HG03457 (cell line): ENCODE data around the gene ZFTA.

ENCODE experiments used
- ATAC-seq: cut with Tn5 transposase; IDR thresholded peaks from one replicate; pipeline ENCODE4 v1.9.1; 2021; ENCODE audit warnings: moderate number of reproducible peaks; ENCODE audit not compliant: unreplicated experiment

ZFTA gene

DNA sequence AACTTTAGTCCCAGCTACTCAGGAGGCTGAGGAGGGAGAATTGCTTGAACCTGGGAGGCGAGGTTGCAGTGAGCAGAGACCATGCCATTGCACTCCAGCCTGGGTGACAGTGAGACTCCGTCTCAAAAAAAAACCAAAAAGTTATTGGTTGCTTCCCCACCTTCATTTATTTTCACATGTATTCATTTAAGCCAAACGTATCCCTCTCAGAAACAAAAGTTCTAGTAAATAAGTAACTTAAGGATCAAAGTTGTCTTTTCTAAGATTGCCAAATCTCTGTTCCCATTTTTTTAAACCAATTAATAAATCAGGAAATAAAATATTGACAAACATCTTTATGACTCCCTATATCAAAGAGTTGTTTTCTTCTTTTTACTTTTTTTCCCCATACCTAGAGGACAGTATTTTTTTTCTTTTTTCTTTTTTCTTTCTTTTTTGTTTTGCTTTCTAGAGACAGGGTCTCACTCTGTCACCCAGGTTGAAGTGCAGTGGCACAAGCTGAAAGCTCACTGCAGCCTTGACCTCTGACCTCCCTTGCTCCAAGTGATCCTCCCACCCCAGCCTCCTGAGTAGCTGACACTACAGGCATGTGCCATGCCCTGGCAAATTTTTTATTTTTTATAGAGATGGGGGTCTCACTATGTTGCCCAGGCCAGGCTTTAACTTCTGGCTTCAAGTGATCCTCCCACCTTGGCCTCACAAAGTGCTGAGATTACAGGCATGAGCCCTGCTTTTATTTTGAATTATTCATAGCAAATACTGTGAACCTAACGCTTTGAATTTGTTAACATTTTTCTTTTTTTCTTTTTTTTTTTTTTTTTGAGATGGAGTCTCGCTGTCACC, 11.4 kb downstream of the ZFTA start:
- ATAC-seq = no peak

DNA sequence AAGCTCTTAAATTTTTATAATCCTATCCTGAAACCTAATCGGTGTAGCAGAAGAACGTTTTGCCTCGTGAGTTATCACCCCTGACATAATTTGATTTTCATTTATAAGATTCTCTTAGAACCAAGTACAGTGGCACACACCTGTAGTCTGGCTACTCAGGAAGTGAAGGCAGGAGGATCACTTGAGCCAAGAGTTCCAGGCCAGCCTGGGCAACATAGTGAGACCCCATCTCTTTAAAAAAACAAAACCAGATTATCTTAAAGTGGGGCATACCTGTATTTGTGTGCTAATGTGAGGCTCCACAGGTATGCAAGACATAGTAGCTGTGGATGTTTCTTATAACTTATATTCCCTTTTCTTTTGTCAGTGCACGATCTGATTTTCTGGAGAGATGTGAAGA, 19.0 kb downstream of the ZFTA start:
- ATAC-seq = no peak

DNA sequence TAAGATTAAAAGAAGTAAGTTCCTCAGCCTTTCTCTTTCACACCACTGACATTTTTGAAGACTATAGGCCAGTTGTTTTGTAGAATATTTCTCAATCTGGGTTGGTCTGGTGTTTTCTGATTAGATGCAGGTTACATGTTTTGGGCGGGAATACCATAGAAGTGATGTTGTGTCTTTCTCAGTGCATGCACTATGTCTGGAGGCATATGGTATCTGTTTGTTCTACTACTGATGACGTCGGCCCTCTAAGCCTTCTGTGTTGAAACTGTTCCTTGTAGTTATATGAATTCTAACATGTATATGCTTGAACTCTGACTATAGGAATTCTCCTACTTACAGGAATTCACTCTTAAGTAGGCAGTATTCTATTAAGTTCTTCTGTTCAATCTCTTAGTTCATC, 21.6 kb downstream of the ZFTA start:
- ATAC-seq = no peak

DNA sequence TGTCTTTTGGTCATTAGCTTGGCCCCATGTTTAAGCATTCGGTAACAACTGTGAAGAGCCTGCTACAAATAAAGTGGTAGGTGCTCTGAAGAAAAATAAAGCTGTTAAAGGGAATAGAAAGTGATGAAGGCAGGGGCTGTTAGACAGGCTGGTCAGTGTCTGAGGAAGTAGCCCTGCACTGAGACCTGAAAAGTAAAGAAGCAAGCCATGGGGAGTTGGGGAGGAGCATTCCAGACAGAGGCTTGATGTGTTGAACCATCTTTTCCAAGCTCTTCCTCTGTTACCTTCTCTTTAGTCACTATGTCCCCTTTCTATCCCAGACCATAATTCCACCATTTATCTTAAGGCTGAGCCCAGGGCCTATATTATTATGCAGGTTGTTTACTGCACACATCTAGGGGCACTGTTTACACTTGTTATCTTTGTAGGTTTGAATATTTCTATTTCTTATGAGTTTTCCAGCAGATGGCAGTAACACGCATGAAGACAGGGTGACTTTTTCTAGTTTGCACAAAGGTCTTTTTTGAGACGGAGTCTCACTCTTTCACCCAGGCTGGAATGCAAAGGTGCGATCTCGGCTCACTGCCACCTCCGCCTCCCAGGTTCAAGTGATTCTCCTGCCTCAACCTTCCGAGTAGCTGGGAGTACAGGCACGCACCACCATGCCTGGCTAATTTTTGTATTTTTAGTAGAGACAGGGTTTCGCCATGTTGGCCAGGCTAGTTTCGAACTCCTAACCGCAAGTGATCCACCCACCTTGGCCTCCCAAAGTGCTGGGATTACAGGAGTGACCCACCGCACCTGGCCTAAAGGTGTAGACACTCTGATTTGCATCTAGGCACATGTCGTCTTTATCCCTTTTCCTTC, 23.0 kb downstream of the ZFTA start:
- no peak for ATAC-seq

DNA sequence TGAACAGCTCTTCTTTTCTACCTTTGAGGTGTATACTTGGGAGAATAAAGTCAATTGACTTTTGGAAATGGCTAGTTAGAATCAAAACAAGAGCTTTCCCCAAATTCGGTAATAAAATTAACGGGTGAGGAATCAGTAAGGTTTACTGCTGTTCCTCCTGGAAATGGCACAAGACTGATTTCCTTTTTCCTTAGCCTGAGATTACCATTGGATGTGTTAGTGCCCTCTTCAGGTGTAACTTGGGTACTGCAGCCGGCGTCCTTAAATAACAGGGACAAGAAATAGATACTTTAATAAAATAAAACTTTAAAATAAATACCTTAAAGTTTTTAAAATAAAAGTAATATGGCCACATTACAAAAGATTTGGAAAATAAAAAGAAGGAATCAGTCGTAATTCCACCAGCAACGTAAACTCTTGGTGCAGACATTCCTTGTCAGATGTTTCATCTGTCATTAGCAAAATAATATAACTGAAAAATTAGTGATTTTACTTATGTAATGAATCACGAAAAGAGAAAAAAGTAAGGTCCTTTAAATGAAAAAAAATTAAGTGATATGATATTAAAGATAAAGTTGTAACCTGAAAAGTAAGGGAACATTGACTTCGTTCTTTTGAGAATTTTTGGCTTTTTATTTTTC, 29.7 kb downstream of the ZFTA start:
- ATAC-seq = no peak

DNA sequence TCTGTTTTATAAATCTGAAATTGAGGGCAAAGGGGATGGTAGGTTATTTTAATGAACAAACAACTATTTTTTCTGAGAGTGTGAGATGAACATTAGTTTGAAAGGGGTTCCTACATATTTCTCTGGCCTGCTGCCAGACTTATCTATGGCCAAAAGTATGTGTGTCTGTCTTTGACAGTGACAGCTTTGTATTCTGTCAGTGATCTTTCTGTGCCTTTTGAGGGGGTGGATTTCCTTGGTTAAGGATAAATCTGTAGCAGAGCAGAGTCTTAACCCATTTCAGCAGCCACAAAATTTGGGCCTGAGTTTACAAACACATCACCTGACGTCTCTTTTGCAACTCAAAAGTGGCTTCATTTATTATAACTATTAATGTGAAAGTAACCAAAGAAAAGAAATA, 30.9 kb downstream of the ZFTA start:
- no peak for ATAC-seq

DNA sequence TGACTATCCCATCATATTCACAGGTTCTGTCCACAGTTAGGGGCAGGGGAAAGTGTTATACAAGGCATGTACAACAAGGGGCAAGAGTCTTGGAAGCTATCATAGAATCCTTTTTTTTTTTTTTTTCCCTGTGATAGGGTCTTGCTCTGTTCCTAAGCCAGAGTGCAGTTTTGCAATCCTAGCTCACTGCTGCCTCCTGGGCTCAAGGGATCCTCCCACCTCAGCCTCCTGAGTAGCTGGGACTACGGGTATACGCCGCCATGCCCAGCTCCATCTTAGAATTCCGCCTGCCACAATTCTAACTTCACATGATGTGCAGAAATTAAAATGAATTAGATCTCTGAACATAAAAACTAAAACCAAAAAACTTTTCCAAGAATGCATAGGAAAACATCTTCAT, 31.7 kb downstream of the ZFTA start:
- ATAC-seq = no peak

DNA sequence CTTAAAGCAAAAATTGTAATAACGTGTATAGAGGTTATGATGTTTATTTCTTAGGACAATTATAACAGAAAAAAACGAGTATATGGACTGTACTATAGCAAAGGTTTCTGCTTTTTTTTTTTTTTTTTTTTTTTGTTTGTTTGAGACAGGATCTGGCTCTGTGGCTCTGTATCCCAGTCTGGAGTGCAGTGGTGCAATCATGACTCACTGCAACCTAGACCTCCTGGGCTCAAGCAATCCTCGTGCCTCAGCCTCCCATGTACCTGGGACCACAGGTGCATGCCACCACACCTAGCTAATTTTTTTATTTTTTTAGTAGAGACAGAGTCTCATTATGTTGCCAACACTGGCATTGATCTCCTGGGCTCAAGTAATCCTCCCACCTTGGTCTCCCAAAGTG, 39.2 kb downstream of the ZFTA start:
- no peak for ATAC-seq

DNA sequence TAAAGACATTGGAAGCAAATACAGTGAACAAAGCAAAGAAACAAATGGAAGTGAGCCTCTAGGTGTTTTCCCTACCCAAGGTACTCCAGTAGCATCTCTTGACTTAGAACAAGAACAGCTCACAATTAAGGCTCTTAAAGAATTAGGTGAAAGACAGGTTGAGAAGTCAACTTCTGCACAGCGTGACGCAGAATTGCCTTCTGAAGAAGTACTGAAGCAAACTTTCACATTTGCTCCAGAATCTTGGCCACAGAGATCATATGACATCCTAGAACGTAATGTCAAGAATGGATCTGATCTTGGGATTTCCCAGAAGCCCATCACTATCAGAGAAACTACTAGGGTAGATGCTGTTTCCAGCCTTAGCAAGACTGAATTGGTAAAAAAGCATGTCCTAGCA, 48.0 kb downstream of the ZFTA start:
- ATAC-seq = no peak

DNA sequence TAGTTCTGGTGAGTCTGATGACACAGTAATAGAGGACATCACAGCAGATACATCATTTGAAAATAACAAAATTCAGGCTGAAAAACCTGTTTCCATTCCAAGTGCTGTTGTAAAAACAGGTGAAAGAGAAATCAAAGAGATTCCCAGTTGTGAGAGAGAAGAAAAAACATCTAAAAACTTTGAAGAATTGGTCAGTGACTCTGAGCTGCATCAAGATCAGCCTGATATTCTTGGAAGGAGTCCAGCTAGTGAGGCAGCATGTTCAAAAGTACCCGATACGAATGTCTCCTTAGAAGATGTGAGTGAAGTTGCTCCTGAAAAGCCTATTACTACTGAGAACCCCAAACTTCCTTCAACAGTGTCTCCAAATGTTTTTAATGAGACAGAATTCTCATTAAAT, 48.6 kb downstream of the ZFTA start:
- no peak for ATAC-seq

DNA sequence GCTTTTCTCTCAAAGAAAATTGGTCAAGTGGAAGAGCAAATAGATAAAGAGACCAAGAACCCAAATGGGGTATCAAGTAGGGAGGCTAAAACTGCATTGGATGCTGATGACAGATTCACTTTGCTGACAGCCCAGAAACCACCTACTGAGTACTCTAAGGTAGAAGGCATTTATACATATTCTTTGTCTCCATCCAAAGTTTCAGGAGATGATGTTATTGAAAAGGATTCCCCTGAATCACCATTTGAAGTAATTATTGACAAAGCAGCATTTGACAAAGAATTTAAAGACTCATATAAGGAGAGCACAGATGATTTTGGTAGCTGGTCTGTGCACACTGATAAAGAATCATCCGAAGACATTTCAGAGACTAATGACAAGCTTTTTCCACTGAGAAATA, 49.6 kb downstream of the ZFTA start:
- ATAC-seq = no peak
